Transverse colon (tissue), 4 donors: Measurements from ENCODE around the gene TDRD15. TPM values are rescaled to one million over a fixed set of nuclear protein-coding genes. Genes with fewer than 3 reads are reported as not detected.
"Not testable (repeated sequence)": the region's sequence is repeated elsewhere in the genome, so short reads cannot be mapped to it uniquely, and the experiment has no call there.

Experiments
- DNase-seq: peaks from one replicate; pipeline ENCODE4 v3.0.0-alpha.2; 2019
- H3K27ac ChIP-seq, 4 donors: fragments of 200-600 bp; sonication (generic); 2 replicates each; pipeline ENCODE4 v1.5.1; 2016 to 2018; ENCODE audit warnings: inconsistent platforms in 4 of 4
- H3K27me3 ChIP-seq: fragments of 200-600 bp; sonication (generic); 2 replicates; pipeline ENCODE4 v1.5.1; 2017; ENCODE audit warnings: inconsistent platforms
- H3K36me3 ChIP-seq, 4 donors: fragments of 200-600 bp; sonication (generic); 2 replicates each; pipeline ENCODE4 v1.5.1; 2017 to 2019; ENCODE audit warnings: inconsistent platforms in 4 of 4
- H3K4me1 ChIP-seq, 4 donors: fragments of 200-600 bp; sonication (generic); 2 replicates each; pipeline ENCODE4 v1.5.1; 2017 to 2020; ENCODE audit warnings: inconsistent platforms in 4 of 4
- H3K4me3 ChIP-seq, 4 donors: fragments of 200-600 bp; sonication (generic); 1 replicate in 1 of 4; 2 replicates in 3 of 4; pipeline versions ENCODE4 v1.5.1 to v1.6.1; 2017 to 2019; ENCODE audit warnings: inconsistent platforms in 4 of 4
- H3K9me3 ChIP-seq, 2 donors: fragments of 200-600 bp; sonication (generic); 2 replicates each; pipeline ENCODE4 v1.5.1; 2017 to 2019; ENCODE audit warnings: inconsistent platforms in 2 of 2
- CTCF ChIP-seq, 5 experiments: fragments of 200-600 bp in 3 of 5; fragments of 450-650 bp in 2 of 5; sonication (generic) in 3 of 5; IDR thresholded peaks; 1 replicate in 2 of 5; 2 replicates in 3 of 5; pipeline ENCODE4 v1.5.1; 2016 to 2017; ENCODE audit warnings: antibody characterized with exemption in 5 of 5, inconsistent platforms in 3 of 5, mild to moderate bottlenecking in 2 of 5, moderate library complexity in 1 of 5
- EP300 ChIP-seq: sonication (generic); formaldehyde crosslinking; IDR thresholded peaks from one replicate; pipeline ENCODE4 v1.6.1; 2017; ENCODE audit warnings: antibody characterized with exemption, low read depth
- POLR2A ChIP-seq: fragments of 450-650 bp; IDR thresholded peaks from one replicate; pipeline ENCODE4 v1.6.1; 2016; ENCODE audit warnings: antibody characterized with exemption, mild to moderate bottlenecking, moderate library complexity
- POLR2AphosphoS5 ChIP-seq, 3 donors: sonication (generic); formaldehyde crosslinking; IDR thresholded peaks; one replicate each; pipeline ENCODE4 v1.6.1; 2016; ENCODE audit warnings: antibody characterized with exemption in 3 of 3
- WGBS, 2 donors: methylation state at CpG; one replicate each; pipeline ENCODE4 v1.1.5; 2018; ENCODE audit warnings: low coverage in 1 of 2; 5-methylcytosine and 5-hydroxymethylcytosine counted together
- in situ Hi-C, 4 donors: fragments of 200-750 bp; cut with MboI; loops; one replicate each; pipeline versions ENCODE4 v1.15.0 to v1.15.1; 2017; ENCODE audit warnings: low sequenced_read_pairs in 3 of 4, low pct_ligation_motif_present in 1 of 4, low pct_unique_long_range_greater_than_20kb in 1 of 4
- intact Hi-C: fragments of 100-400 bp; cut with DNase I; formaldehyde crosslinking; loops from one replicate; pipeline ENCODE4 v1.15.1; 2023; ENCODE audit warnings: low total_unique reads
- total RNA-seq, 4 donors: library from RNA; depleted of rRNA; stranded (reverse); fragments of >200 nt; gene quantifications; one replicate each; pipeline ENCODE4 v1.1.0, GENCODE V29; 2016

TDRD15 gene
- total RNA-seq, 4 donors from 2014 or later, result 0.32 TPM; not detected in 3

GRCh38 chr2:21097331-21097730 is 26.4 kb upstream of the TDRD15 start:
- Histone ChIP-seq H3K4me1 (no peaks in the 10 kb centered on the region), H3K27me3 (no peaks in the 10 kb centered on the region), H3K27ac (no peak overlapping the region), H3K9me3 (no peaks in the 10 kb centered on the region), H3K4me3 (no peak overlapping the region), H3K36me3 (no peaks in the 10 kb centered on the region)
- TF ChIP-seq POLR2A (no peak), POLR2AphosphoS5 (IDR thresholded peaks at IDR 0.05) (no peak), EP300 (no peak), CTCF (IDR thresholded peaks at IDR 0.05) (no peak)
- intact Hi-C loops, result loop anchor here (5.0 kb wide), 1 partner anchor 1990 kb away; no protein-coding TSS in a partner anchor
- no peak for DNase-seq
- WGBS, 2 donors, result 38 to 49% methylated on average over 5 to 6 of the region's 6 CpGs
- in situ Hi-C loops, result no loop called here

- Histone ChIP-seq H3K4me3 (no peak overlapping the region), H3K9me3 (no peaks in the 10 kb centered on the region), H3K27ac (no peak overlapping the region), H3K27me3 (no peaks in the 10 kb centered on the region), H3K36me3 (no peaks in the 10 kb centered on the region), H3K4me1 (no peaks in the 10 kb centered on the region)
- TF ChIP-seq CTCF (IDR thresholded peaks at IDR 0.05) (no peak), POLR2AphosphoS5 (IDR thresholded peaks at IDR 0.05) (no peak), POLR2A (no peak), EP300 (no peak)
- no peak for DNase-seq
- in situ Hi-C loops (no loop called here), intact Hi-C loops (loop anchor here (5.0 kb wide), 1 partner anchor 1991 kb away; no protein-coding TSS in a partner anchor)
- 63% methylated on average over 1 of the region's 1 CpG; no CpG with 5 or more reads in 1 of the 2 donors for WGBS, 2 donors
Observed at GRCh38 chr2:21098294-21098693, 25.5 kb upstream of the TDRD15 start.

- no peaks in the 10 kb centered on the region for H3K9me3 ChIP-seq
- no peak for TF ChIP-seq POLR2A
- TF ChIP-seq POLR2AphosphoS5 (IDR thresholded peaks at IDR 0.05), result no peak
- no peak for TF ChIP-seq CTCF (IDR thresholded peaks at IDR 0.05)
- TF ChIP-seq EP300, result no peak
- intact Hi-C loops, result loop anchor here (5.0 kb wide), 1 partner anchor 1992 kb away; no protein-coding TSS in a partner anchor
- H3K27me3 ChIP-seq, result no peaks in the 10 kb centered on the region
- no peak overlapping the region for H3K27ac ChIP-seq
- no peak for DNase-seq
- in situ Hi-C loops, result no loop called here
- 72 to 77% methylated on average over 5 of the region's 5 CpGs for WGBS, 2 donors
- H3K36me3 ChIP-seq, result no peaks in the 10 kb centered on the region
- no peak overlapping the region for H3K4me3 ChIP-seq
- H3K4me1 ChIP-seq, result no peaks in the 10 kb centered on the region
Observed at GRCh38 chr2:21099281-21099907, 24.4 kb upstream of the TDRD15 start.

- in situ Hi-C loops, result loop anchor here in 3 of 4 donors (25.0 kb wide), 2 partner anchors 89 to 439 kb away; partner anchors contain the start of genes GDF7 (in 3 of the 3) and HS1BP3 (in 3 of the 3)
- H3K27me3 ChIP-seq, DNase-seq, H3K27ac ChIP-seq, intact Hi-C loops, H3K4me3 ChIP-seq, H3K4me1 ChIP-seq, H3K36me3 ChIP-seq, H3K9me3 ChIP-seq: not testable (repeated sequence)
- 91 to 92% methylated on average over 16 to 34 of the region's 34 CpGs for WGBS, 2 donors
Observed at GRCh38 chr2:21101514-21102155, 22.1 kb upstream of the TDRD15 start.
